CD4-positive, alpha-beta T cell (primary cell): ENCODE measurements around the gene COL23A1. TPM values are rescaled to one million over a fixed set of nuclear protein-coding genes. Genes with fewer than 3 reads are reported as not detected.

Experiments used
- ATAC-seq: fragments of 200-7000 bp; cut with Tn5 transposase; one replicate; pipeline ENCODE4 v1.10.0; 2022; ENCODE audit warnings: mild to moderate bottlenecking; ENCODE audit not compliant: poor library complexity
- CTCF ChIA-PET: fragments of 350-600 bp; sonication (Branson Sonifier 250); formaldehyde crosslinking; loops from one replicate; lab custom pipeline; 2021; ENCODE audit warnings: antibody characterized with exemption, inconsistent platforms; lab: Charles Lee
- POLR2A ChIA-PET: fragments of 350-600 bp; sonication (Branson Sonifier 250); formaldehyde crosslinking; loops from one replicate; lab custom pipeline; 2021; ENCODE audit warnings: antibody characterized with exemption, inconsistent platforms; lab: Charles Lee
- DNase-seq, 14 experiments: peaks; one replicate each; pipeline ENCODE4 v3.0.0-alpha.2; 2013 to 2020; ENCODE audit warnings: mixed read lengths in 2 of 14
- H3K27ac ChIP-seq, 2 donors: one replicate each; pipeline versions ENCODE4 v1.5.1 to v1.7.0; 2013; ENCODE audit warnings: low read length in 2 of 2, low read depth in 1 of 2, mild to moderate bottlenecking in 1 of 2
- H3K27me3 ChIP-seq, 2 experiments: 1 replicate in 1 of 2; 2 replicates in 1 of 2; pipeline versions ENCODE4 v1.6.1 to v1.7.0; 2013; ENCODE audit warnings: low read length in 2 of 2, control low read depth in 1 of 2, mild to moderate bottlenecking in 1 of 2, moderate library complexity in 1 of 2; ENCODE audit not compliant: insufficient read depth in 2 of 2, control insufficient read depth in 1 of 2
- H3K36me3 ChIP-seq: one replicate; pipeline ENCODE4 v1.6.1; 2013; ENCODE audit warnings: low read length, control low read depth; ENCODE audit not compliant: insufficient read depth
- H3K4me1 ChIP-seq: one replicate; pipeline ENCODE4 v1.6.1; 2013; ENCODE audit warnings: low read length, control low read depth; ENCODE audit not compliant: insufficient read depth
- H3K4me3 ChIP-seq: one replicate; pipeline ENCODE4 v1.5.1; 2013; ENCODE audit warnings: mild to moderate bottlenecking, low read length, moderate library complexity
- H3K9me3 ChIP-seq, 2 experiments: 1 replicate in 1 of 2; 2 replicates in 1 of 2; pipeline versions ENCODE4 v1.6.1 to v1.7.0; 2013; ENCODE audit warnings: low read length in 2 of 2, mild to moderate bottlenecking in 2 of 2, control low read depth in 1 of 2, moderate library complexity in 1 of 2; ENCODE audit not compliant: control insufficient read depth in 1 of 2, insufficient read depth in 1 of 2
- H3K27ac Mint-ChIP-seq: one replicate; pipeline ENCODE4 v1.8.0; 2020; ENCODE audit warnings: mixed read lengths
- H3K27me3 Mint-ChIP-seq: one replicate; pipeline ENCODE4 v1.8.0; 2021; ENCODE audit warnings: mixed read lengths
- H3K36me3 Mint-ChIP-seq: one replicate; pipeline ENCODE4 v1.8.0; 2021; ENCODE audit warnings: low read depth, mixed read lengths
- H3K4me1 Mint-ChIP-seq: one replicate; pipeline ENCODE4 v1.8.0; 2021; ENCODE audit warnings: low read depth, mixed read lengths
- H3K4me3 Mint-ChIP-seq: one replicate; pipeline ENCODE4 v1.8.0; 2020; ENCODE audit warnings: mild to moderate bottlenecking, mixed read lengths
- H3K9me3 Mint-ChIP-seq: one replicate; pipeline ENCODE4 v1.8.0; 2020; ENCODE audit warnings: mixed read lengths
- CTCF ChIP-seq: fragments of 200-600 bp; IDR thresholded peaks from one replicate; pipeline ENCODE4 v1.8.0; 2022; ENCODE audit warnings: antibody characterized with exemption, mild to moderate bottlenecking
- intact Hi-C, 2 experiments: fragments of 100-400 bp; cut with DNase I in 1 of 2; cut with micrococcal nuclease in 1 of 2; formaldehyde crosslinking; loops; one replicate each; pipeline versions ENCODE4 v1.15.1 to v1.9.0; 2023 to 2025; cut with DNase I, micrococcal nuclease
- total RNA-seq, 174 experiments: library from RNA in 2 of 174; stranded (reverse) in 2 of 174; gene quantifications; one replicate each; pipeline ENCODE4 v1.2.3 and lab custom pipeline; 2021 to 2026

The COL23A1 gene
- total RNA-seq, 2 experiments from 2014 or later = not detected

- H3K27me3 Mint-ChIP-seq = peaks cover 4% of the 10 kb centered on the region
- no peaks in the 10 kb centered on the region for H3K9me3 Mint-ChIP-seq
- no peaks in the 10 kb centered on the region for H3K36me3 Mint-ChIP-seq
- Histone ChIP-seq H3K36me3 (no peaks in the 10 kb centered on the region), H3K27me3 (peaks cover 0 to 4% of the 10 kb centered on the region in 2 experiments), H3K27ac (no peak overlapping the region), H3K4me3 (no peak overlapping the region), H3K9me3 (peaks cover 0 to 17% of the 10 kb centered on the region in 2 experiments), H3K4me1 (peaks cover 7% of the 10 kb centered on the region)
- intact Hi-C loops = no loop called here
- CTCF ChIA-PET = no interaction called here
- H3K4me3 Mint-ChIP-seq = no peak overlapping the region
- TF ChIP-seq CTCF = no peak
- no peak overlapping the region for H3K27ac Mint-ChIP-seq
- H3K4me1 Mint-ChIP-seq = no peaks in the 10 kb centered on the region
- no peak for DNase-seq
- ATAC-seq = no peak
- POLR2A ChIA-PET = no interaction called here
Observed at GRCh38 chr5:178277346-178277745, 312.8 kb downstream of the COL23A1 start.

GRCh38 chr5:178274781-178275537, 315.2 kb downstream of the COL23A1 start:
- no peak for TF ChIP-seq CTCF
- intact Hi-C loops = no loop called here
- ChIA-PET CTCF (no interaction called here), POLR2A (no interaction called here)
- no peak overlapping the region for H3K4me3 Mint-ChIP-seq
- ATAC-seq (no peak), DNase-seq (no peak)
- H3K4me3 ChIP-seq = no peak overlapping the region
- H3K27me3 ChIP-seq = peaks cover 0 to 4% of the 10 kb centered on the region in 2 experiments
- no peak overlapping the region for H3K27ac ChIP-seq
- H3K36me3 Mint-ChIP-seq = no peaks in the 10 kb centered on the region
- no peak overlapping the region for H3K27ac Mint-ChIP-seq
- no peaks in the 10 kb centered on the region for H3K4me1 Mint-ChIP-seq
- H3K4me1 ChIP-seq = peaks cover 4% of the 10 kb centered on the region
- peaks cover 4% of the 10 kb centered on the region for H3K27me3 Mint-ChIP-seq
- H3K9me3 ChIP-seq = peaks cover 0 to 17% of the 10 kb centered on the region in 2 experiments
- no peaks in the 10 kb centered on the region for H3K9me3 Mint-ChIP-seq
- no peaks in the 10 kb centered on the region for H3K36me3 ChIP-seq

- no peaks in the 10 kb centered on the region for H3K4me1 Mint-ChIP-seq
- ChIA-PET CTCF (no interaction called here), POLR2A (no interaction called here)
- no peaks in the 10 kb centered on the region for H3K36me3 Mint-ChIP-seq
- H3K27me3 ChIP-seq = peaks cover 0 to 4% of the 10 kb centered on the region in 2 experiments
- no peak overlapping the region for H3K27ac Mint-ChIP-seq
- intact Hi-C loops = no loop called here
- H3K9me3 ChIP-seq = peaks cover 0 to 17% of the 10 kb centered on the region in 2 experiments
- H3K27ac ChIP-seq = no peak overlapping the region
- no peak overlapping the region for H3K4me3 Mint-ChIP-seq
- H3K36me3 ChIP-seq = no peaks in the 10 kb centered on the region
- peaks cover 4% of the 10 kb centered on the region for H3K27me3 Mint-ChIP-seq
- ATAC-seq = no peak
- H3K4me3 ChIP-seq = no peak overlapping the region
- no peak for TF ChIP-seq CTCF
- H3K9me3 Mint-ChIP-seq = no peaks in the 10 kb centered on the region
- H3K4me1 ChIP-seq = no peaks in the 10 kb centered on the region
- no peak for DNase-seq
Observed at GRCh38 chr5:178273665-178274541, 316.3 kb downstream of the COL23A1 start.
